NCI-H1105 (cell line): ENCODE data around the gene SETD4.

ENCODE experiments used
- DNase-seq: peaks from one replicate; lab custom pipeline; 2025; lab: John Stamatoyannopoulos, UW

Gene SETD4

GRCh38 chr21:36005879-36006400 lies 54.4 kb downstream of the SETD4 start:
- DNase-seq, result no peak

GRCh38 chr21:36005018-36005417 lies 55.3 kb downstream of the SETD4 start:
- DNase-seq, result no peak

- DNase-seq, result no peak
Measured at GRCh38 chr21:36004441-36004840, 55.9 kb downstream of the SETD4 start.

GRCh38 chr21:36003776-36004175 lies 56.5 kb downstream of the SETD4 start:
- DNase-seq, result no peak

GRCh38 chr21:35996217-35996616 lies 64.1 kb downstream of the SETD4 start:
- no peak for DNase-seq

GRCh38 chr21:35995522-35996088 lies 64.7 kb downstream of the SETD4 start:
- no peak for DNase-seq

GRCh38 chr21:35994613-35995012 lies 65.7 kb downstream of the SETD4 start:
- no peak for DNase-seq

GRCh38 chr21:35993875-35994490 lies 66.3 kb downstream of the SETD4 start:
- DNase-seq, result no peak

GRCh38 chr21:35991131-35991530 lies 69.2 kb downstream of the SETD4 start:
- no peak for DNase-seq

GRCh38 chr21:35990609-35991008 lies 69.7 kb downstream of the SETD4 start:
- DNase-seq, result no peak

GRCh38 chr21:35989138-35989735 lies 71.1 kb downstream of the SETD4 start:
- no peak for DNase-seq

GRCh38 chr21:35988416-35989137 lies 71.7 kb downstream of the SETD4 start:
- DNase-seq, result peak; percentile 15

- no peak for DNase-seq
Measured at GRCh38 chr21:35987475-35987874, 72.9 kb downstream of the SETD4 start.

- DNase-seq, result no peak
Measured at GRCh38 chr21:35984654-35985361, 75.5 kb downstream of the SETD4 start.
